ENCODE data around the gene RANGAP1.

The RANGAP1 gene

GRCh38 chr22:41285820-41286638, at the start of gene RANGAP1:
Gene RANGAP1, minus strand, starts transcription at chr22:41286187. Its CDS starts 5,143 bp downstream, at chr22:41281044.
- peak; percentile 88 for DNase-seq

GRCh38 chr22:41334951-41335635, 49.1 kb upstream of the RANGAP1 start:
- DNase-seq: no peak

- DNase-seq: no peak
These were observed 48.2 kb upstream of the RANGAP1 start for GRCh38 chr22:41334215-41334614.

GRCh38 chr22:41333806-41334205, 47.8 kb upstream of the RANGAP1 start:
- no peak for DNase-seq

- no peak for DNase-seq
These were observed 46.4 kb upstream of the RANGAP1 start for GRCh38 chr22:41332217-41332939.

- DNase-seq: no peak
These were observed 44.2 kb upstream of the RANGAP1 start for GRCh38 chr22:41330169-41330568.

GRCh38 chr22:41327124-41327523, 41.1 kb upstream of the RANGAP1 start:
- no peak for DNase-seq

- no peak for DNase-seq
These were observed 39.0 kb upstream of the RANGAP1 start for GRCh38 chr22:41324821-41325528.

- DNase-seq: no peak
These were observed 34.6 kb upstream of the RANGAP1 start for GRCh38 chr22:41320416-41321240.

GRCh38 chr22:41315586-41315985, 29.6 kb upstream of the RANGAP1 start:
- DNase-seq: no peak

GRCh38 chr22:41314821-41315220, 28.8 kb upstream of the RANGAP1 start:
- DNase-seq: no peak

- DNase-seq: no peak
These were observed 25.5 kb upstream of the RANGAP1 start for GRCh38 chr22:41311487-41311886.

GRCh38 chr22:41310336-41310735, 24.3 kb upstream of the RANGAP1 start:
- DNase-seq: no peak

GRCh38 chr22:41308544-41308947, 22.6 kb upstream of the RANGAP1 start:
- no peak for DNase-seq

- no peak for DNase-seq
These were observed 22.1 kb upstream of the RANGAP1 start for GRCh38 chr22:41308054-41308453.

GRCh38 chr22:41305646-41306045, 19.7 kb upstream of the RANGAP1 start:
- DNase-seq: no peak

- no peak for DNase-seq
These were observed 16.8 kb upstream of the RANGAP1 start for GRCh38 chr22:41302811-41303210.

- DNase-seq: no peak
These were observed 16.2 kb upstream of the RANGAP1 start for GRCh38 chr22:41302021-41302767.

- DNase-seq: peak; percentile 7
These were observed 15.4 kb upstream of the RANGAP1 start, which contains the start of gene ZC3H7B for GRCh38 chr22:41301085-41302020. Gene ZC3H7B, plus strand, starts transcription at chr22:41301525. Its CDS starts 19,136 bp downstream, at chr22:41320661.

- no peak for DNase-seq
These were observed 14.7 kb upstream of the RANGAP1 start for GRCh38 chr22:41300661-41301060.

Data from NCI-H2081 treated with DMSO at 0.1 percent for 48 hours (cell line).